ENCODE results near the gene MYO1F. TPM values are rescaled to one million over a fixed set of nuclear protein-coding genes. Genes with fewer than 3 reads are reported as not detected.

MYO1F gene
- total and polyA plus RNA-seq, 2 donors (not counting 1 experiment from before 2014, with no cell fraction given): 76.3 to 126 TPM

GRCh38 chr19:8491574-8491973 lies 85.7 kb downstream of the MYO1F start:
- Mint-ChIP-seq H3K4me3 (no peak overlapping the region), H3K4me1 (peaks cover 23% of the 10 kb centered on the region), H3K9me3 (ENCODE audit: insufficient read depth) (no peaks in the 10 kb centered on the region), H3K27me3 (no peaks in the 10 kb centered on the region), H3K27ac (no peak overlapping the region)
- CTCF ChIA-PET: interaction anchor here (1.1 kb wide), 1 partner anchor 14 kb away, joined by 3 read pairs; no protein-coding TSS in a partner anchor
- POLR2A ChIA-PET: interaction anchor here (0.6 kb wide), 1 partner anchor 17 kb away, joined by 3 read pairs; no protein-coding TSS in a partner anchor
- no peak overlapping the region for H3K4me3 ChIP-seq (ENCODE audit: control extremely low read depth in 1 of 5, extremely low read depth in 1 of 5, insufficient read depth in 1 of 5, low read depth in 2 of 5, low read length in 4 of 5)
- intact Hi-C loops (cut with micrococcal nuclease): no loop called here
- DNase-seq (no peak), ATAC-seq (ENCODE audit: low read depth) (no peak)
- no peaks in the 10 kb centered on the region for H3K27me3 ChIP-seq (replicated peaks in 1 of 4; ENCODE audit: control extremely low read depth in 1 of 4, control insufficient read depth in 3 of 4, insufficient read depth in 4 of 4, low read length in 3 of 4)
- 98% methylated on average over 4 of the region's 6 CpGs for WGBS (ENCODE audit: insufficient coverage)
- H4K20me1 ChIP-seq (ENCODE audit: control insufficient read depth, insufficient read depth, low read length, poor library complexity, severe bottlenecking): peaks cover 13% of the 10 kb centered on the region
- H3K27ac ChIP-seq (ENCODE audit: low read length in 2 of 2): no peak overlapping the region
- H3K79me2 ChIP-seq (ENCODE audit: control insufficient read depth, insufficient read depth, low read length): peaks cover under 1% of the 10 kb centered on the region
- no peak for TF ChIP-seq EZH2 (IDR thresholded peaks at IDR 0.05; ENCODE audit: borderline replicate concordance, insufficient read depth, low read depth, low read length, poor library complexity, severe bottlenecking)
- no peak for TF ChIP-seq CTCF (IDR thresholded peaks at IDR 0.05)
- H3K9ac ChIP-seq (ENCODE audit: low read length): no peak overlapping the region
- peaks cover 16 to 19% of the 10 kb centered on the region in 2 donors for H3K4me1 ChIP-seq (ENCODE audit: control insufficient read depth in 2 of 2, insufficient read depth in 2 of 2, low read length in 2 of 2)
- H2AFZ ChIP-seq (ENCODE audit: insufficient read depth, low read depth, low read length, poor library complexity, severe bottlenecking): no peak overlapping the region
- H3K36me3 ChIP-seq (replicated peaks in 1 of 2; ENCODE audit: control extremely low read depth in 1 of 2, control insufficient read depth in 1 of 2, extremely low read depth in 1 of 2, insufficient read depth in 2 of 2, low read length in 1 of 2): peaks cover 0 to 26% of the 10 kb centered on the region in 2 experiments
- H3K4me2 ChIP-seq (replicated peaks; ENCODE audit: low read depth, low read length, poor library complexity, severe bottlenecking): no peak overlapping the region
- H3K9me3 ChIP-seq (ENCODE audit: control extremely low read depth in 1 of 3, control insufficient read depth in 2 of 3, insufficient read depth in 1 of 3, low read length in 2 of 3): peaks cover 0 to 4% (median 0%) of the 10 kb centered on the region in 3 donors

DNA sequence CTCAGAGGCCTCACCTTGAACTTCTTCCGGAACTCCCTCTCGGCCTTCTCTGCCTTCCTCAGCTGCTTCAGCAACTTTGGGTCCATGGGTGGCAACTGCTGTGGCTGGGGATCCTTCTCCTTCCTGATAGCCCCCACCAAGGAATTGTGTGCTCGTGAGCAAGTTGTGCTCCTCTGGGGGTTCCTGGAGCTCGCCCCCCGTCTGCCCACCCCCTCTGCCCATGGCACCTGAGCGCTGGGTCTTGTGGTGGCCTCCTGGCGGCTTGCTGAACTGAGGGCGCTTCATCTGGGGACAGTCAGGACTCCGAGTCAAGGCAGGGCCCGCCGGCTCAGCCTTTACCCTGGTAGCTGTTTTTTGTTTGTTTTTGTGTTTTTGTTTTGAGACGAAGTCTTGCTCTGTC lies 86.4 kb downstream of the MYO1F start:
- TF ChIP-seq EZH2 (IDR thresholded peaks at IDR 0.05; ENCODE audit: borderline replicate concordance, insufficient read depth, low read depth, low read length, poor library complexity, severe bottlenecking): no peak
- TF ChIP-seq CTCF (IDR thresholded peaks at IDR 0.05): no peak

More for the DNA sequence above, 86.4 kb downstream of the MYO1F start:
- H3K4me2 ChIP-seq (replicated peaks; ENCODE audit: low read depth, low read length, poor library complexity, severe bottlenecking): no peak overlapping the region
- H3K4me3 Mint-ChIP-seq: no peak overlapping the region
- ATAC-seq (ENCODE audit: low read depth): no peak
- CTCF ChIA-PET: no interaction called here
- H3K9me3 Mint-ChIP-seq (ENCODE audit: insufficient read depth): no peaks in the 10 kb centered on the region
- peaks cover 20% of the 10 kb centered on the region for H4K20me1 ChIP-seq (ENCODE audit: control insufficient read depth, insufficient read depth, low read length, poor library complexity, severe bottlenecking)
- H3K27me3 Mint-ChIP-seq: no peaks in the 10 kb centered on the region
- peaks cover 26% of the 10 kb centered on the region for H3K4me1 Mint-ChIP-seq
- no peak for DNase-seq
- H3K4me1 ChIP-seq (ENCODE audit: control insufficient read depth in 2 of 2, insufficient read depth in 2 of 2, low read length in 2 of 2): peaks cover 16 to 24% of the 10 kb centered on the region in 2 donors
- H3K4me3 ChIP-seq (ENCODE audit: control extremely low read depth in 1 of 5, extremely low read depth in 1 of 5, insufficient read depth in 1 of 5, low read depth in 2 of 5, low read length in 4 of 5): no peak overlapping the region
- 92% methylated on average over 9 of the region's 12 CpGs for WGBS (ENCODE audit: insufficient coverage)
- no peak overlapping the region for H2AFZ ChIP-seq (ENCODE audit: insufficient read depth, low read depth, low read length, poor library complexity, severe bottlenecking)
- intact Hi-C loops (cut with micrococcal nuclease): no loop called here
- peaks cover 0 to 5% (median 0%) of the 10 kb centered on the region in 3 donors for H3K9me3 ChIP-seq (ENCODE audit: control extremely low read depth in 1 of 3, control insufficient read depth in 2 of 3, insufficient read depth in 1 of 3, low read length in 2 of 3)
- H3K27me3 ChIP-seq (replicated peaks in 1 of 4; ENCODE audit: control extremely low read depth in 1 of 4, control insufficient read depth in 3 of 4, insufficient read depth in 4 of 4, low read length in 3 of 4): no peaks in the 10 kb centered on the region
- H3K36me3 ChIP-seq (replicated peaks in 1 of 2; ENCODE audit: control extremely low read depth in 1 of 2, control insufficient read depth in 1 of 2, extremely low read depth in 1 of 2, insufficient read depth in 2 of 2, low read length in 1 of 2): peaks cover 0 to 33% of the 10 kb centered on the region in 2 experiments
- no peak overlapping the region for H3K27ac ChIP-seq (ENCODE audit: low read length in 2 of 2)
- no peak overlapping the region for H3K9ac ChIP-seq (ENCODE audit: low read length)
- POLR2A ChIA-PET: no interaction called here
- H3K27ac Mint-ChIP-seq: peak overlapping the region; percentile 46
- H3K79me2 ChIP-seq (ENCODE audit: control insufficient read depth, insufficient read depth, low read length): peaks cover 7% of the 10 kb centered on the region

All from B cell (primary cell).